ENCODE measurements around the gene SNX13. TPM values are rescaled to one million over a fixed set of nuclear protein-coding genes. Genes with fewer than 3 reads are reported as not detected.

The SNX13 gene
- total and polyA plus RNA-seq, 9 of the 15 experiments (the other 6 are each of a cell fraction or from before 2014, with no cell fraction given) = 5.6 to 33.2 (median 25.4) TPM

DNA sequence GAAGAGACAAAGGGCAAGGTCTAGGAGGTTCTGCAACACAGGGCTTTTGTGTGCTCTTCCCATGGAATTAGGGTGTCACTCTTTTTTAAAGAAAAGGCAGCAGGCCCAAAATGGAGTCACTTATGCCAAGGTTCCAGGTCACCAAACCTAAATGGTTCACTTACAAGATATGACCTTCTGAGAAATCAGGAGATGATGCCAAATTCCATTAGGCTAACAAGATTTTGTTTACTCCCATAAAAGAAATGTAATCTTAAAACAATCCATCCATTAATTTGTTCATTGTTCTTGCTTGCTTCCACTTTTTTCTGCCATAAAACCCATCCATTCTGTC lies 158.1 kb downstream of the SNX13 start:
- Histone ChIP-seq H3K36me3 (ENCODE audit: control insufficient read depth, insufficient read depth, low read length) (no peaks in the 10 kb centered on the region), H3K9me3 (replicated peaks; ENCODE audit: control insufficient read depth, insufficient read depth, low read depth, low read length) (no peaks in the 10 kb centered on the region), H3K4me2 (ENCODE audit: insufficient read depth, low read length) (no peak overlapping the region), H2AFZ (ENCODE audit: low read depth, low read length) (no peak overlapping the region), H3K27me3 (ENCODE audit: control insufficient read depth in 2 of 2, insufficient read depth in 2 of 2, low read length in 2 of 2) (no peaks in the 10 kb centered on the region), H3K9me1 (ENCODE audit: control insufficient read depth, insufficient read depth, low read length) (no peaks in the 10 kb centered on the region), H4K20me1 (replicated peaks; ENCODE audit: control insufficient read depth, insufficient read depth, low read length) (no peaks in the 10 kb centered on the region), H3K27ac (ENCODE audit: extremely low read depth, low read depth, low read length) (no peak overlapping the region), H3K79me2 (ENCODE audit: control insufficient read depth, insufficient read depth, low read length) (no peaks in the 10 kb centered on the region), H3K9ac (ENCODE audit: insufficient read depth in 1 of 2, low read depth in 2 of 2, low read length in 2 of 2) (no peak overlapping the region), H3K4me3 (no peak overlapping the region), H3K4me1 (replicated peaks in 1 of 2; ENCODE audit: control insufficient read depth in 2 of 2, insufficient read depth in 2 of 2, low read length in 2 of 2) (no peaks in the 10 kb centered on the region)
- POLR2A ChIA-PET = no interaction called here
- no peak for ATAC-seq
- DNase-seq (ENCODE audit: extremely low read depth in 1 of 4, low spot score in 3 of 4) = no peak
- CTCF ChIA-PET (ENCODE audit: low intra/inter-chr PET ratio) = no interaction called here
- no peak for TF ChIP-seq RBM22 (IDR thresholded peaks at IDR 0.05; ENCODE audit: low read depth, low read length, poor library complexity, severe bottlenecking)
- TF ChIP-seq SRF (CRISPR knock-in tag; IDR thresholded peaks at IDR 0.05) = no peak
- TF ChIP-seq, protein P1, sequence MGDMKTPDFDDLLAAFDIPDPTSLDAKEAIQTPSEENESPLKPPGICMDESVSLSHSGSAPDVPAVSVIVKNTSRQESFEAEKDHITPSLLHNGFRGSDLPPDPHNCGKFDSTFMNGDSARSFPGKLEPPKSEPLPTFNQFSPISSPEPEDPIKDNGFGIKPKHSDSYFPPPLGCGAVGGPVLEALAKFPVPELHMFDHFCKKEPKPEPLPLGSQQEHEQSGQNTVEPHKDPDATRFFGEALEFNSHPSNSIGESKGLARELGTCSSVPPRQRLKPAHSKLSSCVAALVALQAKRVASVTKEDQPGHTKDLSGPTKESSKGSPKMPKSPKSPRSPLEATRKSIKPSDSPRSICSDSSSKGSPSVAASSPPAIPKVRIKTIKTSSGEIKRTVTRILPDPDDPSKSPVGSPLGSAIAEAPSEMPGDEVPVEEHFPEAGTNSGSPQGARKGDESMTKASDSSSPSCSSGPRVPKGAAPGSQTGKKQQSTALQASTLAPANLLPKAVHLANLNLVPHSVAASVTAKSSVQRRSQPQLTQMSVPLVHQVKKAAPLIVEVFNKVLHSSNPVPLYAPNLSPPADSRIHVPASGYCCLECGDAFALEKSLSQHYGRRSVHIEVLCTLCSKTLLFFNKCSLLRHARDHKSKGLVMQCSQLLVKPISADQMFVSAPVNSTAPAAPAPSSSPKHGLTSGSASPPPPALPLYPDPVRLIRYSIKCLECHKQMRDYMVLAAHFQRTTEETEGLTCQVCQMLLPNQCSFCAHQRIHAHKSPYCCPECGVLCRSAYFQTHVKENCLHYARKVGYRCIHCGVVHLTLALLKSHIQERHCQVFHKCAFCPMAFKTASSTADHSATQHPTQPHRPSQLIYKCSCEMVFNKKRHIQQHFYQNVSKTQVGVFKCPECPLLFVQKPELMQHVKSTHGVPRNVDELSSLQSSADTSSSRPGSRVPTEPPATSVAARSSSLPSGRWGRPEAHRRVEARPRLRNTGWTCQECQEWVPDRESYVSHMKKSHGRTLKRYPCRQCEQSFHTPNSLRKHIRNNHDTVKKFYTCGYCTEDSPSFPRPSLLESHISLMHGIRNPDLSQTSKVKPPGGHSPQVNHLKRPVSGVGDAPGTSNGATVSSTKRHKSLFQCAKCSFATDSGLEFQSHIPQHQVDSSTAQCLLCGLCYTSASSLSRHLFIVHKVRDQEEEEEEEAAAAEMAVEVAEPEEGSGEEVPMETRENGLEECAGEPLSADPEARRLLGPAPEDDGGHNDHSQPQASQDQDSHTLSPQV (IDR thresholded peaks at IDR 0.05) = peak; percentile 48; the same call in 1 of the 2 replicates
- TF ChIP-seq HCFC1 (IDR thresholded peaks at IDR 0.05; ENCODE audit: low read depth, low read length) = no peak
- no peak for TF ChIP-seq ZBED1 (IDR thresholded peaks at IDR 0.05)
- TF ChIP-seq, protein P2, sequence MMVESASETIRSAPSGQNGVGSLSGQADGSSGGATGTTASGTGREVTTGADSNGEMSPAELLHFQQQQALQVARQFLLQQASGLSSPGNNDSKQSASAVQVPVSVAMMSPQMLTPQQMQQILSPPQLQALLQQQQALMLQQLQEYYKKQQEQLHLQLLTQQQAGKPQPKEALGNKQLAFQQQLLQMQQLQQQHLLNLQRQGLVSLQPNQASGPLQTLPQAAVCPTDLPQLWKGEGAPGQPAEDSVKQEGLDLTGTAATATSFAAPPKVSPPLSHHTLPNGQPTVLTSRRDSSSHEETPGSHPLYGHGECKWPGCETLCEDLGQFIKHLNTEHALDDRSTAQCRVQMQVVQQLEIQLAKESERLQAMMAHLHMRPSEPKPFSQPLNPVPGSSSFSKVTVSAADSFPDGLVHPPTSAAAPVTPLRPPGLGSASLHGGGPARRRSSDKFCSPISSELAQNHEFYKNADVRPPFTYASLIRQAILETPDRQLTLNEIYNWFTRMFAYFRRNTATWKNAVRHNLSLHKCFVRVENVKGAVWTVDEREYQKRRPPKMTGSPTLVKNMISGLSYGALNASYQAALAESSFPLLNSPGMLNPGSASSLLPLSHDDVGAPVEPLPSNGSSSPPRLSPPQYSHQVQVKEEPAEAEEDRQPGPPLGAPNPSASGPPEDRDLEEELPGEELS (CRISPR knock-in tag; IDR thresholded peaks at IDR 0.05; ENCODE audit: borderline replicate concordance) = no peak
- TF ChIP-seq HDAC6 (IDR thresholded peaks at IDR 0.05; ENCODE audit: low read depth, low read length) = no peak
- in situ Hi-C loops (cut with MboI) = no loop called here
- FAIRE-seq = no peak
- BruUV-seq (replicated peaks) = no TSS peak
- intact Hi-C loops (cut with micrococcal nuclease) = no loop called here

All from K562 (cell line).